ENCODE data around the gene MLLT6.

The MLLT6 gene

GRCh38 chr17:38671939-38672720 lies 32.9 kb upstream of the MLLT6 start:
- DNase-seq (ENCODE audit: low read depth): no peak
- TF ChIP-seq CTCF (conservative IDR thresholded peaks at IDR 0.05; ENCODE audit: low read depth, low read length): peak; percentile 1
- H3K4me3 ChIP-seq (ENCODE audit: low read length): no peak overlapping the region

GRCh38 chr17:38672788-38673706 lies 32.0 kb upstream of the MLLT6 start:
- no peak overlapping the region for H3K4me3 ChIP-seq (ENCODE audit: low read length)
- DNase-seq (ENCODE audit: low read depth): no peak
- TF ChIP-seq CTCF (conservative IDR thresholded peaks at IDR 0.05; ENCODE audit: low read depth, low read length): no peak

- H3K4me3 ChIP-seq (ENCODE audit: low read length): no peak overlapping the region
- no peak for TF ChIP-seq CTCF (conservative IDR thresholded peaks at IDR 0.05; ENCODE audit: low read depth, low read length)
- DNase-seq (ENCODE audit: low read depth): no peak
Measured at GRCh38 chr17:38673707-38674013, 31.4 kb upstream of the MLLT6 start.

GRCh38 chr17:38674014-38674748 lies 30.9 kb upstream of the MLLT6 start:
- H3K4me3 ChIP-seq (ENCODE audit: low read length): peak overlapping the region; percentile 31
- peak; percentile 11 for TF ChIP-seq CTCF (conservative IDR thresholded peaks at IDR 0.05; ENCODE audit: low read depth, low read length)
- no peak for DNase-seq (ENCODE audit: low read depth)

GRCh38 chr17:38674749-38675615 lies 30.1 kb upstream of the MLLT6 start, which contains the start of gene EPOP:
Gene EPOP, minus strand, starts transcription at chr17:38674957. Its CDS starts 462 bp downstream, at chr17:38674495.
- no peak for TF ChIP-seq CTCF (conservative IDR thresholded peaks at IDR 0.05; ENCODE audit: low read depth, low read length)
- peak within 1 kb of the TSS; percentile 31 for H3K4me3 ChIP-seq (ENCODE audit: low read length)
- peak; percentile 30 for DNase-seq (ENCODE audit: low read depth)

Data from retinal pigment epithelial cell (primary cell).